KBM-7 (cell line): ENCODE results near the gene LRIT1.
A peak's percentile ranks its signal among the peaks of the same experiment; 100 is the strongest.
"Not testable (repeated sequence)": the region's sequence is repeated elsewhere in the genome, so short reads cannot be mapped to it uniquely, and the experiment has no call there.

Experiments
- DNase-seq: peaks from one replicate; pipeline ENCODE4 v3.0.0-alpha.2; 2015
- in situ Hi-C: fragments of 300-500 bp; cut with MboI; formaldehyde crosslinking; loops from 2 replicates; pipeline ENCODE4 v1.14.3; 2020; ENCODE audit warnings: low sequenced_read_pairs, low pct_unique_long_range_greater_than_20kb, mixed read lengths

Gene LRIT1

DNA sequence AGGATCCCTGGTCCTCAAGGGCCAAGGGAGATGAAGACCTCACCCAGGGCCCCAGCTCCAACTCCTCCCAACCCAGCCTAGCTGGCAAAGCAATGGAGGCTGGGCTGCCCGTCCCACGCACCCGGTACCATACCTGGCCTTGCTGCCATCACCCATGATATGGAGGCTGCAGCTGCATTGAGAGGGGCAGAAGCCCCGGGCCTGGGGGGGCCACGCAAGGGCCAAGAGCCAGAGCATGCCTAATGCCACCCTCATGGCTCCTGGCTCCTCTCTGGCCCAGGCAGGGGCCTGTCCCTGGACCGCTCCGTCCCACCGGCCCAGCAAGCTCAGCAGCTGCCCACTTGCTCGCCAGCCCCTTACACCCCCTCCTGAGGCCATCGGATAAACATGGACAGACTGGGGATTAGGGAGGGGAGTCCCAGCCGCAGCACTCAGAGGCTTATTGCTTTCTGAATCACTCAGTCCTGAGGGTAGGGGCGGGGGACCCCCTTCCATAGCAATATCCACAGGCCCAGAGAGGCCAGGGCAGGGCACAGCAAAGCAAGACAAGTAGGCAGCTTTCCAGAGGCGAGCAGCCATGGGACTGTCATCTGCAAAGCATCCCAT, at the start of gene LRIT1:
Gene LRIT1, minus strand, starts transcription at position 362 of the 606 bp plus-strand sequence. Its CDS starts 107 bp downstream, at position 255.
- DNase-seq, result no peak
- in situ Hi-C loops, result no loop called here

DNA sequence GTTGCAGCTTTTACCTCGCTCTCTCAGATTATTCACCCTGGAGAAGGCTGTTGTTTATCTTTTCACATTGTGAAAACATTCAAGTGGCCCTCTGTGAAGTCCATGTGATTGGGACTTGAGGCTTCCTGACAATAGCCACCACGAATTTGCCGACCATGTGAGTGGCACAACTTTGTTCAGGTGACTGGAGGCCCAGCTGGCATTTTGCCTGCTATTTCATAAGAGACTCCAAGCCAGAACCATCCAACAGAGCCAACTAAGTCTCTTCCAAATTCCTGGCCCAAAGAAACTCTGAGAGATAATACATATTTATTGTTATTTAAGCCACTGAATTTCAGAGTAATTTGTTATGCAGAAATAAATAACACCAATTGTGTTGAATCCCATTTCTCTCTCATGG, 48.9 kb upstream of the LRIT1 start:
- in situ Hi-C loops, result no loop called here

DNA sequence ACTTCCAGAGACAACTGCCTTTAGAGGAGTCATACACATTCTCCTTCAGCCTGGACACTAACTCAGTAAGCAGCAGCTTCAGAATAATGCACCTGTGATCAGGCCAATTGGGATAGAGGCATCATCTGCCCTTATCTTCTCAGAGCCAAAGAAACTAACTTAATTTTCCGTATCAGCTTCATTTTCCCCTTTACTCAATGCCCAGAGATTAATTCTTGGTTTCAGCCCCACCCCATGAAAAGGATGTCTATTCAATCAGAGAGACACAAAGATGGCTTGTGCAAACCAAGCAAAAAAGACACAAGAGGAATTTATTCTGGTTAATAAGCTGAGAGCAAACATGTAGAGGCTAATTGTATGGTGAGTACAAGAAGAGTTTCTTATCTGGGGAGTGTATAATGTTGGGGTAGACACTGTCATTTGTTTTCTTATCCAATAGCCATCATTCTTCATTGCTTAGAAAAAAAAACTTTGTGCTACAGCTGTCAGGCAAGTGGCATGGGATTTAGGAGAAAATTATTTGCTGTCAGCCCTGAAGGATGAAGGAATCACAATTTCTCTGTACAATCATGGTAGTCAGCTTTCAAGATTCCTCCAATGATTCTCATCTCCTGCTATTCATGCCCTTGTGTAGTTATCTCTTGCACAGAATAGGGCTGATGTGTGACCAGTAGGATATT, 48.3 kb upstream of the LRIT1 start:
- in situ Hi-C loops, result no loop called here
- no peak for DNase-seq

More for the DNA sequence above, 48.9 kb upstream of the LRIT1 start:
- DNase-seq, result no peak

- no peak for DNase-seq
- in situ Hi-C loops, result no loop called here
Observed at GRCh38 chr10:84288151-84288550, 46.8 kb upstream of the LRIT1 start.

GRCh38 chr10:84286695-84287094, 45.3 kb upstream of the LRIT1 start:
- in situ Hi-C loops, result no loop called here
- DNase-seq, result no peak

DNA sequence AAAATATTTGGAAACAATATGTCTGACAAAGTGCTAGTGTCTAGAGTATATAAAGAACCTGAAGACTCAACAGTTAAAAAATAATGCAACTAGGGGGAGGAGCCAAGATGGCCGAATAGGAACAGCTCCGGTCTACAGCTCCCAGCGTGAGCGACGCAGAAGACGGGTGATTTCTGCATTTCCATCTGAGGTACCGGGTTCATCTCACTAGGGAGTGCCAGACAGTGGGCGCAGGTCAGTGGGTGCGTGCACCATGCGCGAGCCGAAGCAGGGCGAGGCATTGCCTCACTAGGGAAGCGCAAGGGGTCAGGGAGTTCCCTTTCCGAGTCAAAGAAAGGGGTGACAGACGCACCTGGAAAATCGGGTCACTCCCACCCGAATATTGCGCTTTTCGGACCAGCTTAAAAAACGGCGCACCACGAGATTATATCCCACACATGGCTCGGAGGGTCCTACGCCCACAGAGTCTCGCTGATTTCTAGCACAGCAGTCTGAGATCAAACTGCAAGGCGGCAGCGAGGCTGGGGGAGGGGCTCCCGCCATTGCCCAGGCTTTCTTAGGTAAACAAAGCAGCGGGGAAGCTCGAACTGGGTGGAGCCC, 38.6 kb upstream of the LRIT1 start:
- DNase-seq, in situ Hi-C loops: not testable (repeated sequence)

DNA sequence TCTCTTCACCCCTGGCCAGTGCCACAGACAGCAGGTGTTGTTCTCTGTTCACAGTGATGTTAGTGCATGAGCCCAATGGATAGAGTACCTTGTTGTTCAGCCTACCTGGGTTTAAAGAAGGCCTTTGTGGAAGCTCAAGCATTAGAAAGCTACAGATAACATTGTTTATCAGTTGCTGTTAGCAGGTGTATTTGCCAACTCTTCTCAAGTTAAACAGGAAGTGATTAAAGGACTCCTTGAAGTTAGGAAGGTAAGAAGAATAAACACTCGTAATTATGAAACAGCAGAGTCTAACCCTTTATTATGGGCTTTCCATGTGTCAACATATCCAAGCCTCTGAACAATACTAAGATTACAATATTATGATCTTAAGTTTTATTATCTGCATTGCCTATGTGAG, 29.4 kb upstream of the LRIT1 start:
- no peak for DNase-seq
- in situ Hi-C loops, result loop anchor here (25.0 kb wide), 1 partner anchor 442 kb away; no protein-coding TSS in a partner anchor

- in situ Hi-C loops, result loop anchor here (10.0 to 25.0 kb wide), 2 partner anchors 275 to 443 kb away; no protein-coding TSS in a partner anchor
- no peak for DNase-seq
Observed at GRCh38 chr10:84269773-84270172, 28.4 kb upstream of the LRIT1 start.

DNA sequence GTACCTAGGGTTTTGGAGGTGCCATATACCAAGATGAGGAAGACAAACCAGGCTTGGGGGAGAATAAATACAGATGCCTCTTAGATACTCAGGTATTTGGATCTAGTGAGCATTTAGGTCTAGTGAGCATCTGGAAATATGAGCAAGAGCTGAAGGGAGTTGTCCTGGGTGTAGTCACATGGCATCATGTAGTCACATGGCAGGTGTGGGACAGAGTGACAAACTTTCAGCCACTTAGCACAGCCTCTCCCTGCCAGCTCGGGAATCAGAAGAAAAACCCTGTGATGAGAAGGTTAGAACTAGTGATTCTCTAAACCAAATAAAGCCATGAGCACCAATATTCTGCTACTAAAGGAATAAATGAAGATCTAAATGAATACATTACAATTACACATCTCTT, 27.8 kb upstream of the LRIT1 start:
- in situ Hi-C loops, result loop anchor here (10.0 to 25.0 kb wide), 2 partner anchors 276 to 443 kb away; no protein-coding TSS in a partner anchor
- DNase-seq, result no peak

DNA sequence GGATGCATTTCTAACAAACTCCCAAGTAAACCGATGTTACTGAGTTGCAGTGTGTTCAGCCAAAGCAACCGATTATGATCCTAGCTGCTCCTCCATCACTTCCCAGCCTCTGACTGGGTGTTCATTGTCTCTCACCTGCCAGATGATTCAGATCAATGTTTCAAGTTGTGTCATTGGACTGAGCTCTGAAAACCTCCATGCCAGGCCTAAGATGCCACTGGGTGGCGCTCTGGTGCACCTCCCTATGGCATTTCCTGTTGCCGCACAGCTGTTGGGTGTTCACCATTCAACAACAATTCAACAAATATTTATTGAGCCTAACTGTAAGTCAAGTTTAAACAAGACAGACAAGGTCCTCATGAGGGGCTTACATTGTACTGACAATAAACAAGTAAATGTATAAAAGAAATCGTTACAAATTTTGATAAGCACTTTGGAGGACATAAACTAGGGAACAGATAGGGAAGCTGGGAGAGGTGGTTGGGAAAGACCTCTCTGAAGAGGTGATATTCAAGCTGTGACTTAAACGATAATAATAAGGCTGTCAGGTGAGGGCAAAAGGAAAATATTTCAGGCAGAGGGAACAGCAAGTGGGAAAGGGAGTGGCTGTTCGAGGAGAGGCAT, 26.3 kb upstream of the LRIT1 start:
- in situ Hi-C loops, result loop anchor here (10.0 to 25.0 kb wide), 2 partner anchors 277 to 445 kb away; no protein-coding TSS in a partner anchor
- peak; percentile 69 for DNase-seq

- in situ Hi-C loops, result loop anchor here (10.0 to 25.0 kb wide), 2 partner anchors 279 to 447 kb away; no protein-coding TSS in a partner anchor
Observed at GRCh38 chr10:84265418-84265817, 24.1 kb upstream of the LRIT1 start.

DNA sequence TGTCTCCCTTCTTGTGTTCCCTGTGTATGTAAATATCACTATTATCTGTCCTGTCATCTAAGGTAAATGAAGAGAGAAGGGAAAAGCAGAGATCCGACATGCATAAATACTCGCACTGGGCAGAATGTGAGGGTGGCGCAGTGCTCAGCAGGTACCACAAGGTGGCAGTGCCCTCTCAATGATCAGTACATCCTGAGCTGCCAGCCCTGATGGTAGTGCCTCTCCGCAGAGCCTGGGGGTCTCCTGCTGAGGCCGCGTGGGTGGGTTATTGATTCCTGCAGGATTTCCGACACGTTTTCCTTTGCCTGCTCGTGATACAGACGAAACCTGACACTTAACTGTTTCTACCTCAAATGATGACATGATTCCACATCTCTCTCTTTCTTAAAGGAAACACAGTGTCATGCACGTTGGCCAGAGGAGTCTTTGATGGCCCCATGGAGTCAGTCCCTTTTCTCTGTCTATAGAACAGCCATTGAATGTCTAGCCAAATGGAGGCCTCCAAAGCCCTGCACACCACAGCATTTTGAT, 23.3 kb upstream of the LRIT1 start:
- peak; percentile 75 for DNase-seq
- in situ Hi-C loops, result loop anchor here (10.0 to 25.0 kb wide), 2 partner anchors 280 to 448 kb away; no protein-coding TSS in a partner anchor

More at GRCh38 chr10:84265418-84265817, 24.1 kb upstream of the LRIT1 start:
- no peak for DNase-seq

- DNase-seq, result no peak
- in situ Hi-C loops, result loop anchor here (10.0 to 25.0 kb wide), 2 partner anchors 281 to 449 kb away; no protein-coding TSS in a partner anchor
Observed at GRCh38 chr10:84263716-84264115, 22.4 kb upstream of the LRIT1 start.

- in situ Hi-C loops, result loop anchor here (10.0 to 25.0 kb wide), 2 partner anchors 282 to 450 kb away; no protein-coding TSS in a partner anchor
Observed at GRCh38 chr10:84262190-84262956, 21.0 kb upstream of the LRIT1 start.

GRCh38 chr10:84261236-84261915, 20.0 kb upstream of the LRIT1 start:
- DNase-seq, result no peak
- in situ Hi-C loops, result loop anchor here (10.0 to 25.0 kb wide), 2 partner anchors 283 to 451 kb away; no protein-coding TSS in a partner anchor

More at GRCh38 chr10:84262190-84262956, 21.0 kb upstream of the LRIT1 start:
- peak; percentile 8 for DNase-seq

DNA sequence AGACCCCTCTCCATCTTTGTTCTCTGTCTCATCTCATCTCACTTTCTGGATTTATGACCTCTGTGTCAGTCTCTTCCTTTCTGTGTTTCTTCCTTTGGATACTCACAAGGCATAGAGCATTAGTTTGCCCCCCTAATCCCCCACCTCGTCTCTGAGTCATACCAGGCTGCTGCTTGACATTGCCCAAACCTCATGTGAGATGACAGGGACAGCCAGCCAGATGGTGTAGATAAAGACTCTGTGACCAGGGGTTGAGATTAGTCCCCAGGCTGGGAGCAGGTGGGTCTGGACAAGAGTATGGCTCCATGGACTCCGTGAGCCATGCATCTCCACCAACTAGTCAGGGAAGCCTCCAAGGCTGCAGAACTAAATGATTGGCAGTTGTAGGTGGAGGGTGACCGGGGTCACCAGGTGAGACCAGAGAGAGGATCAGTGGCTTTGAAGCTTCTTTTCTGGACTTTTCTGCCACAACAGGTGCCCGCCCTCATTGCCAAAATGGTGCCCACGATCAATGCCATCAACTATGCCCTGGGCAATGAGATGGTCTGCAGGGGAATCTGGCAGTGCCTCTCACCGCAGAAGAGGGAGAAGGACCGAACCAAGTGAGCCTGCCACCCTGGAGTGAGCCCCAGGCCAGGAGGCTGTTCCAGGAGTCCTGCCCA, 16.8 kb upstream of the LRIT1 start:
- no peak for DNase-seq
- in situ Hi-C loops, result loop anchor here (25.0 kb wide), 1 partner anchor 454 kb away; no protein-coding TSS in a partner anchor
